ENCODE measurements around the gene AP1S3.

- TF ChIP-seq POLR2A (IDR thresholded peaks at IDR 0.05) (no peak), CTCF (IDR thresholded peaks at IDR 0.05 in 8 of 11, conservative IDR thresholded peaks at IDR 0.05 in 3 of 11) (no peak), POLR2AphosphoS5 (IDR thresholded peaks at IDR 0.05) (no peak)
Observed at GRCh38 chr2:223782629-223783028, 54.8 kb downstream of the AP1S3 start.
